Activated CD4-positive, CD25-positive, alpha-beta regulatory T cell (primary cell): Measurements from ENCODE around the gene NUPR1.
"Not testable (repeated sequence)": the region's sequence is repeated elsewhere in the genome, so short reads cannot be mapped to it uniquely, and the experiment has no call there.

ENCODE experiments used
- DNase-seq, 4 experiments: peaks; one replicate each; lab custom pipeline; 2025; lab: John Stamatoyannopoulos, UW

The NUPR1 gene

DNA sequence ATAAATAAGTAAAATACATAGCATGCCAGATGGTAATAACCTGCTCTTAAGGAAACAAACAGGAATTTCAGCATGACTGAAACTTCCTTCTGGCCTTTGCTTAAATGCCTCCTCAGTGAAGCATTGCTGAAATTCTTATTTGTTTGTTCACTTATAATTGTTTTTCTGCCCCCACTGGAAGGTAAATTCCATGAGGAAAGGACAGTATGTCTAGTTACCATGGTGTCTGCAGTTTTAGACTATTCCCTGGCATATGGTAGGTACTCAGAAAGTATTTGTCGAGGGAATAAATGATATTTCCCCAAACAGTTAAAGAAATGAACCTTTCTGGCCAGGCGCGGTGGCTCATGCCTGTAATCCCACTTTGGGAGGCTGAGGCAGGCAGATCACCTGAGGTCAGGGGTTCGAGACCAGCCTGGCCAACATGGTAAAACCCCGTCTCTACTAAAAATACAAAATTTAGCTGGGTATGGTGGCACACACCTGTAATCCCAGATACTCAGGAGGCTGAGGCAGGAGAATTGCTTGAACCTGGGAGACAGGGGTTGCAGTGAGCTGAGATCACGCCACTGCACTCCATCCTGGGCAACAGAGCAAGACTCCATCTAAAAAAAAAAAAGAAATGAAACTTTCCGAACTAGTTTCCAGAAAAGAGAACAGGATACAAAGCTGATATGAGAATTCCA is 11.5 kb downstream of the NUPR1 start:
- not testable (repeated sequence) for DNase-seq

DNA sequence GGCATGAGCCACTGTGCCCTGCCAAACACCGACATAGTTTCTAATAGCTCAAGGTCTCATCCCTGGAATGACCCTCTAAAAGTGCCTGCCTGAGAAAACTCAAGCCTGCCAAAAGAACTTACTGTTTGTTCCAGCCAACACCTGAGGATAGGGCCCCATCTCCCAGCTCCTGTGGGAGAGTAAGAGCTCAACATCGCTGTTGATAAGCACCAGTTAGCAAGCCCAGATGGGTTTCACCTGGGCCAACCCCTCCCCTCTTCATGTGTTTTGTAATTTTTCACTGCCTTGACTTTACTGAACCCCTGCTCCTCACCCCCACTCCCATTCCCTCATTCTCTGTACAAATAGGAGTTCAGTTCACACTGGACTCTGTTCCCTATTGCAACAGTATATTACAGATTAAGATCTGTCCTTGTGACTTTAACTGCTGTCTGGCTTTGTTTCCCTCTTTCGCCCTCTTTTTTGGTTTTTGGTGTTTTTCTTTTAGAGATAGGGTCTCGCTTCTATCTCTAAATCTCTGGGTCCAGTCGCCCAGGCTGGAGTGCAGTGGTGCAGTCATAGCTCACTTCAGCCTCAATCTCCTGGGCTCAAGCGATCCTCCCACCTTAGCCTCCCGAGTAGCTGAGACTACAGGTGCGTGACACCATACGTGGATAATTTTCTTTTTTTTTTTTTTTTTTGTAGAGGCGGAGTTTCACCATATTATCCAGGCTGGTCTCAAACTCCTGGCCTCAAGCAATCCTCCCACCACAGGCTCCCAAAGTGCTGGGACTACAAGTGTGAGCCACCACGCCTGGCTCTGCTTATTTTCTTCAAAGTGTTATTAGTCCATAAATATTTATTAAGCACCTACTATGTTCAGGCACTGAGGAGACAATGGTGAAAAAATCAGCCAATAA is 12.3 kb downstream of the NUPR1 start:
- no peak for DNase-seq

DNA sequence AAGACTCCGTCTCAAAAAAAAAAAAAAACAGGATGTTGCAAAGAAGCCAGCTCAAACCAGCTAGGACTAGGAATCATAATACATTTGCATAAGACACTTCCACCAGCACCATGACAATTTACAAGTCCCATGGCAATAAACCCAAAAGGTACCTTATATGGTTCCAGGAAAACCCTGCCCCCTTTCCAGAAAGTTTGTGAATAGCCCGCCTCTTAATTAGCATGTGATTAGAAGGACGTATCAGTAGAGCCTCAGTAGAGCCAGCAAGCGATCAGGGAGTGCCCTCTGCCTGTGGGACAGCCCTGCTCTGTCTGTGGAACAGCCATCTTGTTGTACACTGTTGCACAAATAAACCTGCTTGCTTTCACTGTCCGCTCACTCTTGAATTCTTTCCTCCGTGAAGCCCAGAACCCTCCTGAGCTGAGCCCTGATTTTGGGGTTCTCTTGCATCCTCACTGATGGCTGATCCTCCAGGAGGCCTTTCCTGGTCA is 14.0 kb downstream of the NUPR1 start:
- no peak for DNase-seq

DNA sequence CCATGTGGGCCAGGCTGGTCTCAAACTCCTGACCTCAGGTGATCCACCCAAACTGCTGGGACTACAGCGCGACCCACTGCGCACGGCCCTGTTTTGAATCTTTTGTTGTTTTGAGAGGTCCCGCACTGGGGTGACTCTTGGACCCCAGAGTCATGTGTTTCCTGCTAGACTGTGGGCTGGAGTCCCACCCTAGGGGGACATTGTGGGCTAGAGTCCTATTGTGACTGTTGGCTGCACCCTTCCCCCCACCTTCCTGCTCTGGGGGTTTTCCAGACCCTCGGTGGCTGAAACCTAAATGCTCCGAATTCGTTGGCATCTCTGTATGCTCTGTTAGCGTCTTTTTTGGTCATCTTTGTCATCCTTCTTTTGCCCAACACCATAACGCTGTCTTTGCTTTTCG is 16.0 kb downstream of the NUPR1 start:
- no peak for DNase-seq

DNA sequence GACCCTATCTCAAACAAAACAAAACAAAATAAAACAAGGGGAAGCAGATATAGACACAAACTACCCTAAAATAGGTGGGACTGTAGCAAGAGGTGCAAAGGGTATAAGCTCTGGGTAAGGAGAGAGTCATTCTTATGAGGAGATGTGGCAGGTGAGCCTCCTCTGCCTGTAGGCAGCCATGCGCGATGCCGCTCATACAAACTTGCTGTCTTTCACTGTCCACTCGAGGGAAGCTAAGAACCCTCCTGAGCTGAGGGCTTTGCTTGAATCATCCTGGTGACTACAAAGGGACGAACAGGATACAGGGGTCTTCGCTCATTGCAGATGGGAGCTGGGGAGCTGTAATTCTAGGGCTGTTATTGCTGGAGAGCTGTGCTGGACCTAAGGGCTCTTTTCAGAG is 17.3 kb downstream of the NUPR1 start:
- DNase-seq, result no peak

DNA sequence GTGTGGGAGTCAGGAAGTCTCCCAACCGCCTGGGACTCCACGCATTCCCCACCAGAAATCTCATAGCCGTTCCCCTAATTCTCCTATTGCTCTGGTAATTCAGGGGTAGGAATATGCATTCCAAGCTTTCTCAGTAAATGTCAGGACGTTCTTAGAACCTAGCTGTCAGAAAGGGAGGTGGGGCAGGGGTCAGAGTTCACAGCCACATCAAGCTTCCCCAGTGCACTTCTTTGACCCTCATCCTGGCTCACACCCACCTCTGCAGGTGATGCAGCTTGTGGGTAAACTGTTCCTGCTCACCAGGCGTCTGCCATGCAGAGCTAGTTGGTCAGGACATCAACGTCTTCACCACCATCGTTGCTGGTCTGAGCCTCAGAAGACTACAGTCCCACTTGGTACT is 18.1 kb downstream of the NUPR1 start:
- no peak for DNase-seq

DNA sequence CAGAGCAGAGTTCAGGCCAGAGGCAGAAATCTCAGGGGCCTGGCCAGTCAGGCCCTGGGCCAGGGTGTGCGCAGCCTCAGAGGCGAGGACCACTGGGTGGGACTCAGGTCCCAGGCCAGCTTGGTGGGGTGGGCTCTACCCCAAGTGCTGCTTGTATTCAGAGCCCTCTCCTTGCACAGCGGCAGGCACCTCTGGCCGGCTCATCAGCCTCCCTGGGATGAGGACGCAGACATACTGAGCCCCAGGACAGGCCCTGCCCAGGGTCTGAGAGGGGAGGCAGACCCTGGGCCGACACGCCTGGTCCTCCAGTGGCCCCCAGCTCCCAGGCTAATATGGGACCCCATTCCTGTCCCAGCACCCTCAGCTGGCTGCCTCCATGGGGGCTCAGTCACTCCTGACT is 24.5 kb downstream of the NUPR1 start:
- DNase-seq, result no peak

DNA sequence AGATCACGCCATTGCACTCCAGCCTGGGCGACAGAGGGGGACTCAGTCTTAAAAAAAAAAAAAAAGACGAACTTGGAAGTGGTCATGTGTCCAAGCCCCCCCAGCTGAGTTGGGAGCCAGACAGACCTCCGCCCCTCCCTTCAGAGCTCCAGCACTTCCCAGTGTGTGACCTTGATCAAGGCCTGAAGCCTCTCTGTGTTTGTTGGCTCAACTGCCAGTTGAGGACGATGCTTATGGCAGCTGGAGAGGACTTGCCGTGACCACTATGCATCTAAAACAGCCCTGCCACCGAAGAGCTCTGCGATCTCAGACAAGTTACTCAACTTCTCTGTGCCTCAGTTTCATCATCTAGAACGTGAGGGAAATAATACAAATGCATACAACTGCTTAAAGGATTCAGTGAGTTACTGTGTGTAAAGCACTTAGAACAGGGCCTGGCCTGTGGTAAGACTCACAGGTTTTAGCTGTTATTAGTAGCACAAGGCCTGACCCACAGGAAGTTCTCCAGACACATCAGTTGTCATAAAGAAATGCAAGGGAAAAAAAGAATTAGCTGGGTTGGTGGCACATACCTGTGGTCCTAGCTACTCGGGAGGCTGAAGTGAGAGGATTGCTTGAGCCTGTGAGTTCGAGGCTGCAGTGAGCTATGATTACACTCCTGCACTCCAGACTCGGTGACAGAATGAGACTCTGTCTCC is 25.1 kb downstream of the NUPR1 start:
- DNase-seq, result no peak

DNA sequence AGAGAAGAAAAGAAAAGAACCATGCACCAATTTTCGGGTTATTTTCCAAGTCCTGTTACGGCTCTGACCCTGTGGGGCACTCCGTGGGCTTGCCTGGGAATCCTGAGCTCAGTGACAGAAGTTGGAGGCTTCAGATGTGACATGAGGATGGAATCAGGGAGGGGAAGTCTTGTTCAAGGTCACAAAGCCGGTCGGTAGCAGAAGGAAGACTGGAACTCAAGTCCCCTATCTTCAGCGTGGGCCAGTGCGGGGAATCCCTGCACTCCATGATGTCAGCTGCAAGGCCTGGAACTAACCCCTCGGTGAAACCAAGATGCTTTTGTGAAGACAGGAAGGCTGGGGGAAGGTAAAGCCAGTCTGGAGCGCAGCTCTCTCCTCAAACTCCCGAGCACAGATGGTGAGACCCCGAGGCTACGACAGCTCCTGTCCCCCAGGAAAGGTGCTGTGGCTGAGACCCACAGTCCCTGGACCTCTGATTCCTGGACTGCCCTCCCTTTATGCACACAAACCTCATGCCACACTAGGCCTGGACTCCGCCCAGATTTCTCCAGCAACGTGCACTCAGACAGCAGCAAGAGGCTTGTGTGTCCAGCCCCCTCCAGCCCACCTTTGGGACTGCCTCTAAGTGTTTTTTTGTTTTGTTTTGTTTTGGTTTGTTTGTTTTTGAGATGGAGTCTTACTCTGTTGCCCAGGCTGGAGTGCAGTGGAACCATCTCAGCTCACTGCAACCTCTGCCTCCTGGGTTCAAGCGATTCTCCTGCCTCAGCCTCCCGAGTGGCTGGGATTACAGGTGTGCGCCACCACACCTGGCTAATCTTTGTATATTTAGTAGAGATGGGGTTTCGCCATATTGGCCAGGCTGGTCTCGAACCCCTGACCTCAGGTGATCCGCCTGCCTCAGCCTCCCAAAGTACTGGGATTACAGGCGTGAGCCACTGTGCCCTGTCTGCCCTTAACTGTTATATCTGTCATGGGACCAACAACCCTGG is 26.7 kb downstream of the NUPR1 start:
- DNase-seq, result no peak

DNA sequence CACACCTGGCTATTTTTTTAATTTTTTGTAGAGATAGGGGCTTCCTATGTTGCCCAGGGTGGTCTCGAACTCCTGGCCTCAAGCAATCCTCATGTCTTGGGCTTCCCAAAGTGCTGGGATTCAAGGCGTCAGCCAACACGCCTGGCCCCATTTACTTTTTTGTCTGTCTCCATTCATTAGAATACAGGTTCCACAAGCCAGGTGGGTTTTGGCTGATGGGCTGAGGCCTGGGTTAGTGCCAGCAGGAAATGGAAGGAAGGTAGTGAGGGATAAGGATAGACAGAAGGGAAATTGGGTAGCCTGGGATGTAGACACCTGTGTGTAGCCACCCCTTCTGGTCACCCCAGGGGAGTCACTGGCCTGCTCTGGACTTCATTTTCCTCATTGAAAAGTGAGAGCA is 27.7 kb downstream of the NUPR1 start:
- no peak for DNase-seq

DNA sequence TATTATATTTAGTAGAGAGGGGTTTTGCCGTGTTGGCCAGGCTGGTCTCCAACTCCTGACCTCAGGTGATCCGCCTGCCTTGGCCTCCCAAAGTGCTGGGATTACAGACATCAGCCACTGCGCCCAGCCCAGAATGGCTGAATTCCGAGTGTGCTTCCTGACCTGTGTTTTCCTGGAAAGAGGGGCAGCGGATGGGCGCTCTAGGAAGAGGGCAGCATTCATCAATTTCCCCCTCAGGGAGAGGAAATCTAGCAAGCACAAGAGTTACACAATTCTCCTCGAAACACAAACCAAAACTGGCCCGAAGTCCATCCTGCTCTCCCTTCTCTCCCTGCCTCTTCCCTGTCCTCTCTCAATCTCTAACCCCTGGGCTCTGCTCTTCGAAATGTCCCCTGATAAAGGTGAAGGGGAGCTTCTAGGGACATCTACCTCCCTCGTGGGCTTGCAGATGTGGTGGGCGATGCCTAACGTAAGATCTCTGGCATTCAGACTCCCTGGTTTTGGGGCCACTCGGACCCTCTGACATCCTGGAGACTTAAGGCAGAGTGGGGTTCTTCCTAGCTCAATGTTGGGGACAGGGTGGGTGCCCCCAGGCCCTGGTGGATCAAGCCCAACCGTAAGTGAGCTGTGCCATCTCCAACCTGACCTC is 33.2 kb downstream of the NUPR1 start:
- DNase-seq, result no peak

DNA sequence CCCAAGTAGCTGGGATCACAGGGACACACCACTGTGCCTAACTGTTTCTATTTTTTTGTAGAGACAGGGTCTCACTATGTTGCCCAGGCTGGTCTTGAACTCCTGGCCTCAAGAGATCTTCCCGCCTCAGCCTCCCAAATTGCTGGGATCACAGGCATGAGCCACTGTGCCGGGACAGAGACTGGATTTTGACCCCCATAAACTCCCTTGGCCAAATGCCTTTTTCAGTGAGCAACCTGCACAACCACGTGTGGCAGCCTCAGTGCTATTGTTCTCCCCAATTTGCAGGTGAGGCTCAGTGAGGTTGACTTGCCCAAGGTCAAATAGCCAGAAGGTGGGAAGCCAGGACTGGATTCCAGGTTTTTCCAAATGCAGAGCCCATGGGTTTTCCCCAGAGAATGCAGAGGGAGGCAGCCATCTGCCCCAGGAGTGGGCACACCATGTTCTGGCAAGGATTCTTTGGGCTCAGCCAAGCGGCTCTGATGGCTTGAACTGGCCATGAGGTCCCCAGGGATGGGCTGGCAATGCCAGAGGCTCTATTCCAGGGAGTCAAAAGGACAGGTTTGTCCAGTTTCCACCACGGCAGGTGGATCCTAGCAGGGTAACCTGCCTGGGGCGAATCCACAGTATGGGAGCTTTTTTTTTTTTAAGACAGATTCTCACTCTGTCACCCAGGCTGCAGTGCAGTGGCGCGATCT is 33.9 kb downstream of the NUPR1 start:
- no peak for DNase-seq

DNA sequence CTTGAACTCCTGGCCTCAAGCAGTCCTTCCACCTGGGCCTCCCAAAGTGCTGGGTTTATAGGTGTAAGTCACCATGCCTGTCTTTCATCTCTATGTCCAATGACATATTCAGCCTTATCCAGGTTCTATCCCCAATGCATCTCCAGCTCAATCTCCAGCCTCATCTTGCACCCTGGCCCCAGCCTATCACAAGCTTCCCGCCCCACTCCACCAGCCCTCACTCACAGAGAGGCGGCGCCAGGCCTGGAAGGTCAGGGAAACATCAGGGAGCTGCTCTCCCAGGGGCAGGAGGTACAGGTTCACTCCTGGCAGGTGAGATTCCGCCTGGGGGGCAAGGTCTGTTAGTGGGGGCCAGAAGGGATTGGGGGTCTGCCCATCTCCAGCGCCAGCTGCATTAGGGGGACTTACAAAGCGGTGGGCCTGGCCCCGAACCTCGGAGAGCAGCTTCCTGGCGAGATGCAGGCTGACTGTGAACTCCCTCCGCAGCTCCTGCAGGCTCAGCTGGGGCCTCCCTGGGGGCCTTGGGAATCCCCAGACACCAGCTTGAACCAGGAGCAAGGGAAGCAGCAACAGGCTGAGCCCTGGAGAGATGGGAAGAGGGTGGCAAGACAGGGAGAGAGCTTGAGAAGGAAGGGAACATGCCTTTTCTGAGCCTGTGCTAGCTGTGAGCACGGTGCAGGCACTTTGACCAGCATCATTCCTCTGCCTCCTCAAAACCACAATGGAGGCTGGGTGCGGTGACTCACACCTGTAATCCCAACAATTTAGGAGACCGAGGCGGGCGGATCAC is 35.1 kb downstream of the NUPR1 start:
- DNase-seq, result no peak

DNA sequence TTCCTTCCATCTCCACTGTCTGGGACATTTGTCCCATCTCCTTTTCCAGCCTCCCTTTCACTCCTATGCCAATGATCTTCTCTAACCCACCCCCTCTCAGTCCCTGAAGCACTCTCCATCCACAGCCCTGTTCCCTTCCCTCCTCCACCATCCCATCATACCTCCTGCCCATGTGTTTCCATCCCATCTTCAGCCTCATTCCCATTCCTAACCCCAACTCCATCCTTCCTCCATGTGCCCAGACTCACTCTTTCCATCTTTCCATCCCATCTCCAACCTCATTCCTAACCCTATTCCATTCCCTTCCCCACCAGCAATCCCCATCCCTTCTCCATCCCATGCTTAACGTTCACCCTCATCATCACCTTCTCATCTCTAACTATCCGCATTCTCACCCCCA is 36.5 kb downstream of the NUPR1 start:
- DNase-seq, result no peak

DNA sequence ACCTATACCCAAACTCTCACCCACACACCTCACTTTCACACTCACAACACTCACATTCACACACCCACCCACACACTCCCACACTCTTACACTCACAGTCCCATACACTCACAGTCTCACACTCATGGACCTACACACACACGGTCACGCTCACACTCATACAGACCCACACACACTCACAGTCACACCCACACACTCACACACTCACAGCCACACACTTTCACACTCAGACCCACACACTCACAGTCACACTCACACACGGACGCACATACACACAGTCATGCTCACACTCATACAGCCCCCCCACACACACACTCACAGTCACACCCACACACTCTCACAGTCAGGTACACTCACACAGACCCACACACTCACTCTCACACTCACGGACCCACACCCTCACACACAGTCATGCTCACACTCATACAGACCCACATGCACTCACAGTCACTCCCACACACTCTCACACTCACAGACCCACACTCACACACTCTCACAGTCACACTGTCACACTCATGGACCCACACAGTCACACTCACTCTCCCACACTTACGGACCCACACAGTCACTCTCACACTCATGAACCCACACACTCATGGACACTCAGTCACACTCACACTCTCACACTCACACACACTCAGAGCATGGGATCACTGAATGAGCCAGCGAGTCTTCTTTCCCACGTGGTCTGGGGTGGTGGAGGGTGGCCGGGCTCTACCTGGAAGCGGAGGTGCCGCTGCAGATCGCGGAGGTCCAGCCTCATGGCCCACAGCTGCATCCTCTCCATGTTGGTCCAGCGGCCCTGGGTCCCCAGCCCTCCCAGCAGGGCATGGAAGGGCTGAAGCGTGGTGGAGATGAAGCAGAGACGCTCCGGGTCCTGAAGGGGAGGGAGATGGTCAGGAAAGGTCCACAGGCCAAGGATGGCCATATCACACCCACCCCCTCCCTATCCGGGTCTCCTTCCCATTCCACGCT is 37.2 kb downstream of the NUPR1 start:
- DNase-seq, result no peak

DNA sequence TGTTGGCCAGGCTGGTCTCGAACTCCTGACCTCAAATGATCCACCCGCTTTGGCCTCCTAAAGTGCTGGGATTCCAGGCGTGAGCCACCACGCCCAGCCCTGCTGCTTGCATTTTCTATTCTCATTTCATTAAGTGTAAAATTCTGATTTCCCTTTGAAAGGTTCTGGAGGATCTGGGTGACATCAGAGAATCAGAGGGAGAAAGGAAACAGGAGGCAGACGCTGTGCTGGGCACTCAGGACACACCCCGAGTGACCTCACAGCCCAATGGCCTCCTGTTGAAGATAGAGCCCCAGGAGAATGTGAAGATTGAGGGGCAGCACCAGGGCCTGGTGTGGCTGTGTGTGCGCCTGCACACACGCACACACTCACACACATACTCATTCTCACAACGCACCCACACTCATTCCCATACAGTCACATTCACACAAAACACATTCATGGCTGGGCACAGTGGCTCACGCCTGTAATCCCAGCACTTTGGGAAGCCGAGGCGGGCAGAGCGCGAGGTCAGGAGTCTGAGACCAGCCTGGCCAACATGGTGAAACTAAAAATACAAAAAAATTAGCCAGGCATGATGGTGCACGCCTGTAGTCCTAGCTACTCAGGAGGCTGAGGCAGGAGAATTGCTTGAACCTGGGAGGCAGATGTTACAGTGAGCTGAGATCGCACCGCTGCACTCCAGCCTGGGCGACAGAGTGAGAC is 38.1 kb downstream of the NUPR1 start:
- DNase-seq, result not testable (repeated sequence)

DNA sequence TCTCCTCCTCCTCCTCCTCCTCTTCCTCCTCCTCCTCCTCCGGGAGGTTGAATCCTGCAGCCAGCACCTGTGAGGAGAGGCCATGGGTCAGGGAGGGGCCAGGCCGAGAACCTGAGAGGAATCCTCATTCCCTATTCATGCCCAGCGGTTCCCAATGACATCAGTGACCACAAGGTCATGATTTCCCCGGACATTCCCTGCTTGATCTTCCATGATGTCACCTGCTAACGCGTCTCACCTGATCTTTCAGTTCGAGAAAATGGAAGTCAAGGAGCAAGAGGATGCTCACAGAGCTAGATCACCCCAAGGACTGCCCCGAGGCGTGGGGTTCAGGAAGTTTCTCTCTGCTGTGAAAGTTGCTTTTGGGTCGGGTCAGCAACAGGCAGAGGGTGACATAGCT is 38.9 kb downstream of the NUPR1 start:
- no peak for DNase-seq
